SK-N-SH (cell line): Measurements from ENCODE around the gene ARMC8. TPM values are rescaled to one million over a fixed set of nuclear protein-coding genes. Genes with fewer than 3 reads are reported as not detected.

ENCODE experiments used
- CTCF ChIA-PET: fragments of 300-600, 350-600 bp; formaldehyde crosslinking; extraction: SDS; loops from one replicate; lab custom pipeline; 2021; lab: Yijun Ruan, JAX
- POLR2A ChIA-PET: fragments of 350-600 bp; sonication (Branson Sonifier 250); formaldehyde crosslinking; extraction: SDS; loops from one replicate; lab custom pipeline; 2020; ENCODE audit warnings: antibody characterized with exemption, inconsistent platforms; lab: Yijun Ruan, JAX
- DNase-seq: peaks from one replicate; pipeline ENCODE4 v3.0.0; 2012
- H2AFZ ChIP-seq: fragments of 200-600 bp; sonication (generic); 2 replicates; pipeline ENCODE4 v1.8.1; 2016; ENCODE audit warnings: antibody characterized with exemption, mild to moderate bottlenecking, low read depth
- H3F3A ChIP-seq: fragments of 200-600 bp; sonication (generic); replicated peaks from 2 replicates; pipeline ENCODE3; 2016; ENCODE audit warnings: antibody characterized with exemption, mild to moderate bottlenecking; ENCODE audit not compliant: insufficient read depth
- H3K27ac ChIP-seq, 2 experiments: fragments of 200-500 bp in 1 of 2; fragments of 200-600 bp in 1 of 2; sonication (Bioruptor generic) in 1 of 2; sonication (generic), shearing (Covaris generic) in 1 of 2; 2 replicates each; pipeline versions ENCODE4 v1.5.1 to v1.6.1; 2014 to 2016; ENCODE audit warnings: low read depth in 2 of 2, inconsistent platforms in 1 of 2, low read length in 1 of 2, mild to moderate bottlenecking in 1 of 2, mixed read lengths in 1 of 2
- H3K27me3 ChIP-seq: fragments of 200-600 bp; sonication (generic), shearing (Covaris generic); 2 replicates; pipeline ENCODE4 v1.6.1; 2016; ENCODE audit warnings: mixed run types; ENCODE audit not compliant: insufficient read depth
- H3K36me3 ChIP-seq, 2 experiments: fragments of 200-500 bp in 1 of 2; fragments of 200-600 bp in 1 of 2; sonication (Bioruptor generic) in 1 of 2; sonication (generic) in 1 of 2; replicated peaks in 1 of 2; 2 replicates each; pipeline versions ENCODE3 to v1.5.1; 2014 to 2016; ENCODE audit warnings: low read length in 1 of 2, mild to moderate bottlenecking in 1 of 2; ENCODE audit not compliant: insufficient read depth in 2 of 2, control insufficient read depth in 1 of 2
- H3K4me1 ChIP-seq, 2 experiments: fragments of 200-500 bp in 1 of 2; fragments of 200-600 bp in 1 of 2; sonication (Bioruptor generic) in 1 of 2; sonication (generic), shearing (Covaris generic) in 1 of 2; 2 replicates each; pipeline versions ENCODE4 v1.5.1 to v1.6.1; 2014 to 2016; ENCODE audit warnings: low read depth in 1 of 2, low read length in 1 of 2, mixed run types in 1 of 2; ENCODE audit not compliant: insufficient read depth in 2 of 2, control insufficient read depth in 1 of 2
- H3K4me2 ChIP-seq: fragments of 200-600 bp; sonication (generic), shearing (Covaris generic); 2 replicates; pipeline ENCODE4 v1.6.1; 2017; ENCODE audit warnings: mixed run types
- H3K4me3 ChIP-seq, 2 experiments: fragments of 200-500 bp in 1 of 2; fragments of 200-600 bp in 1 of 2; sonication (Bioruptor generic) in 1 of 2; sonication (generic), shearing (Covaris generic) in 1 of 2; 2 replicates each; pipeline versions ENCODE4 v1.5.1 to v1.8.1; 2014 to 2016; ENCODE audit warnings: low read depth in 2 of 2, inconsistent platforms in 1 of 2, low read length in 1 of 2, mild to moderate bottlenecking in 1 of 2, mixed read lengths in 1 of 2, moderate library complexity in 1 of 2
- H3K79me2 ChIP-seq: fragments of 200-600 bp; sonication (generic); 2 replicates; pipeline ENCODE4 v1.8.1; 2017; ENCODE audit warnings: mild to moderate bottlenecking; ENCODE audit not compliant: insufficient read depth
- H3K9ac ChIP-seq: fragments of 200-600 bp; sonication (generic); 2 replicates; pipeline ENCODE4 v1.6.1; 2017; ENCODE audit warnings: mixed run types
- H3K9me2 ChIP-seq: fragments of 200-600 bp; sonication (generic); 2 replicates; pipeline ENCODE4 v1.6.1; 2017; ENCODE audit warnings: mixed run types
- H3K9me3 ChIP-seq: fragments of 200-600 bp; sonication (generic); 2 replicates; pipeline ENCODE4 v1.6.1; 2017; ENCODE audit warnings: mixed run types, mild to moderate bottlenecking, moderate library complexity
- H4K20me1 ChIP-seq: fragments of 200-600 bp; sonication (generic); 2 replicates; pipeline ENCODE4 v1.6.1; 2017; ENCODE audit warnings: mild to moderate bottlenecking, mixed run types; ENCODE audit not compliant: insufficient read depth
- CHD2 ChIP-seq: fragments of 150-350 bp; IDR thresholded peaks from 2 replicates; pipeline ENCODE4 v1.6.1; 2018; ENCODE audit warnings: low read length; ENCODE audit not compliant: partially characterized antibody
- CTCF ChIP-seq: fragments of 200-600 bp; sonication (generic); IDR thresholded peaks from 2 replicates; pipeline ENCODE4 v1.6.1; 2017; ENCODE audit warnings: antibody characterized with exemption, mild to moderate bottlenecking, moderate library complexity
- ELF1 ChIP-seq: IDR thresholded peaks from 2 replicates; pipeline ENCODE4 v1.4.0; 2012
- EP300 ChIP-seq, 2 experiments: IDR thresholded peaks; 2 replicates each; pipeline versions ENCODE4 v1.4.0 to v1.6.1; 2012; ENCODE audit warnings: borderline replicate concordance in 1 of 2, low read depth in 1 of 2, low read length in 1 of 2
- EZH2phosphoT487 ChIP-seq: fragments of 200-600 bp; sonication (generic); IDR thresholded peaks from 2 replicates; pipeline ENCODE4 v1.6.1; 2017; ENCODE audit warnings: low read depth, mixed run types, mild to moderate bottlenecking, antibody characterized with exemption, moderate library complexity, borderline replicate concordance
- FOSL2 ChIP-seq: IDR thresholded peaks from 2 replicates; pipeline ENCODE4 v1.4.0; 2012; ENCODE audit warnings: low read depth, mild to moderate bottlenecking, moderate library complexity, borderline replicate concordance
- FOXJ3 ChIP-seq: sonication (generic); formaldehyde crosslinking; IDR thresholded peaks from 2 replicates; pipeline ENCODE4 v1.5.1; 2020; ENCODE audit warnings: mild to moderate bottlenecking, missing genetic modification reagents
- GATA2 ChIP-seq: sonication (generic); formaldehyde crosslinking; IDR thresholded peaks from 2 replicates; pipeline ENCODE4 v1.5.0; 2020; ENCODE audit warnings: mild to moderate bottlenecking, missing genetic modification reagents
- JUND ChIP-seq: IDR thresholded peaks from 2 replicates; pipeline ENCODE4 v1.4.0; 2012
- MAX ChIP-seq: IDR thresholded peaks from 2 replicates; pipeline ENCODE4 v1.4.0; 2012; ENCODE audit warnings: low read depth
- MEF2A ChIP-seq: IDR thresholded peaks from 2 replicates; pipeline ENCODE4 v1.4.0; 2012; ENCODE audit warnings: low read depth, borderline replicate concordance
- MXI1 ChIP-seq: IDR thresholded peaks from 2 replicates; pipeline ENCODE4 v1.6.1; 2012; ENCODE audit warnings: mild to moderate bottlenecking, low read depth, low read length, improper control_type of control experiment
- NFIC ChIP-seq: IDR thresholded peaks from 2 replicates; pipeline ENCODE4 v1.4.0; 2012; ENCODE audit warnings: borderline replicate concordance
- POLR2AphosphoS5 ChIP-seq: IDR thresholded peaks from 2 replicates; pipeline ENCODE4 v1.6.1; 2012; ENCODE audit warnings: low read depth, low read length
- RFX5 ChIP-seq: IDR thresholded peaks from 2 replicates; pipeline ENCODE4 v1.6.1; 2012; ENCODE audit warnings: mild to moderate bottlenecking, improper control_type of control experiment, low read length
- RXRA ChIP-seq: IDR thresholded peaks from 2 replicates; pipeline ENCODE4 v1.4.0; 2012; ENCODE audit warnings: low read depth, mild to moderate bottlenecking, borderline replicate concordance
- SMC3 ChIP-seq: IDR thresholded peaks from 2 replicates; pipeline ENCODE4 v1.6.1; 2012; ENCODE audit warnings: low read depth, low read length, improper control_type of control experiment
- TAF1 ChIP-seq: IDR thresholded peaks from 2 replicates; pipeline ENCODE4 v1.6.1; 2012; ENCODE audit warnings: low read depth, mild to moderate bottlenecking, low read length, moderate library complexity, borderline replicate concordance
- TCF12 ChIP-seq: IDR thresholded peaks from 2 replicates; pipeline ENCODE4 v1.4.0; 2012
- TEAD4 ChIP-seq: IDR thresholded peaks from 2 replicates; pipeline ENCODE4 v1.4.0; 2012; ENCODE audit warnings: mild to moderate bottlenecking, borderline replicate concordance; ENCODE audit not compliant: insufficient read depth
- USF2 ChIP-seq: fragments of 150-350 bp; IDR thresholded peaks from 2 replicates; pipeline ENCODE4 v1.6.1; 2017; ENCODE audit warnings: antibody characterized with exemption, low read length, low read depth, borderline replicate concordance
- YY1 ChIP-seq: IDR thresholded peaks from 2 replicates; pipeline ENCODE4 v1.4.0; 2012; ENCODE audit warnings: low read depth, mild to moderate bottlenecking
- WGBS: methylation state at CpG from one replicate; pipeline ENCODE4 v1.1.6; 2017; ENCODE audit warnings: low lambda C conversion rate; 5-methylcytosine and 5-hydroxymethylcytosine counted together
- polyA plus RNA-seq, 3 experiments: library from polyadenylated mRNA; depleted of rRNA; stranded (reverse); fragments of >200 nt; gene quantifications; 2 replicates each; pipeline ENCODE4 v1.2.3, GENCODE V29; 2012
- TF ChIP-seq, protein P1 (sequence below): IDR thresholded peaks from 2 replicates; pipeline ENCODE4 v1.4.0; 2012; ENCODE audit warnings: low read depth, borderline replicate concordance
- TF ChIP-seq, protein P2 (sequence below): IDR thresholded peaks from 2 replicates; pipeline ENCODE4; 2012

The ARMC8 gene
- polyA plus RNA-seq, 1 of the 3 experiments (the other 2 are of a cell fraction): 35.5 TPM

DNA sequence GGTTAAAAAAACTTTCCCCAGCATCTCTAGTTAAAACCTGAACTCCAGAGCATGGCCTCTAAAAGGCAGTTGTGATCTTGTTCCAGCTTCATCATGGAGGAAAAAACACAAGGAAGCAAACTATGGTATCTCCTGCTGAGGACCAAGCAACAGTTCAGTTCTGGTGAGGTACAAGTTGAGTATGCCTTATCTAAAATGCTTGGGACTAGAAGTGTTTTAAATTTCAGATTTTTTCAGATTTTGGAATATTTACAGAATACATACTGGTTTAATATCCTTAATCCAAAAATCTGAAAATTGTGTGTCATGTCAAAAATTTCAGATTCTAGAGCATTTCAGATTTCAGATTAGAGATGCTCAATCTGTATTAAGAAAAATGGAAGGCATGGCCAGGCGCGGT lies 22.0 kb upstream of the ARMC8 start:
- whole genome bisulfite sequencing: 91% methylated on average over 2 of the region's 2 CpGs
- POLR2A ChIA-PET: no interaction called here
- Histone ChIP-seq H3K36me3 (peaks cover 62 to 68% of the 10 kb centered on the region in 2 experiments), H2AFZ (no peak overlapping the region), H3K79me2 (no peaks in the 10 kb centered on the region), H3K4me1 (no peaks in the 10 kb centered on the region), H3K9ac (no peak overlapping the region), H4K20me1 (no peaks in the 10 kb centered on the region), H3K4me3 (no peak overlapping the region), H3F3A (no peaks in the 10 kb centered on the region), H3K4me2 (no peak overlapping the region), H3K9me3 (no peaks in the 10 kb centered on the region), H3K27ac (no peak overlapping the region), H3K9me2 (no peaks in the 10 kb centered on the region), H3K27me3 (no peaks in the 10 kb centered on the region)
- TF ChIP-seq MEF2A (no peak), NFIC (no peak), EP300 (IDR thresholded peaks at IDR 0.05; ENCODE audit: borderline replicate concordance in 1 of 2, low read depth in 1 of 2, low read length in 1 of 2) (no peak), TEAD4 (no peak), RXRA (no peak), RFX5 (no peak), ELF1 (no peak), JUND (no peak)
- DNase-seq: no peak
- CTCF ChIA-PET: no interaction called here

DNA sequence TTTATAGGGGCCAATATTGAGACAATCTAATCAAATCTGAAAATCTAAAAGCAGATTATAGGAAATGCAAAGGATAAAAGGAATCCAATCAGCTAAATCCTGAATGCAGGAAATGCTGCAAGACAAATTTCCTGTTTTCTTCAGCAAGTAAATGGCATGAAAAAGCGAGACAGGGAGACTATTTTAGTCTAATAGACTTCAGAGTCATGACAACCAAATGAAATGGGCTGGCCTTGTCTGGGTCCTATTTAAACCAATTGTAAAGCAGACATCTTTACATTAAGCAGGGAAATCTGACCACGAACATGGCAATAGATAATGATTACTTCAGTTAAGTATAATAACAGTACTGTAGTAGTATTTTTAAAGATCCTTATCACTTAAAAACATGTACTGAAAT lies 14.5 kb upstream of the ARMC8 start:
- Histone ChIP-seq H2AFZ (no peak overlapping the region), H3K9me3 (no peaks in the 10 kb centered on the region), H3K79me2 (peaks cover 40% of the 10 kb centered on the region), H3K9me2 (no peaks in the 10 kb centered on the region), H3K4me3 (0 out of 4 replicates have a peak overlapping the region, but pooled peaks of 1 of the 2 experiments have one; percentile 14), H4K20me1 (no peaks in the 10 kb centered on the region), H3K9ac (no peak overlapping the region), H3K27me3 (no peaks in the 10 kb centered on the region), H3F3A (peaks cover 23% of the 10 kb centered on the region), H3K27ac (no peak overlapping the region), H3K4me1 (peaks cover 0 to 8% of the 10 kb centered on the region in 2 experiments; a peak in 2 of 4 replicates), H3K4me2 (peak overlapping the region; percentile 80), H3K36me3 (peaks cover 21 to 52% of the 10 kb centered on the region in 2 experiments)
- WGBS: 74% methylated on average over 2 of the region's 2 CpGs
- no peak for TF ChIP-seq ELF1
- TF ChIP-seq SMC3: no peak
- TF ChIP-seq, protein P1, sequence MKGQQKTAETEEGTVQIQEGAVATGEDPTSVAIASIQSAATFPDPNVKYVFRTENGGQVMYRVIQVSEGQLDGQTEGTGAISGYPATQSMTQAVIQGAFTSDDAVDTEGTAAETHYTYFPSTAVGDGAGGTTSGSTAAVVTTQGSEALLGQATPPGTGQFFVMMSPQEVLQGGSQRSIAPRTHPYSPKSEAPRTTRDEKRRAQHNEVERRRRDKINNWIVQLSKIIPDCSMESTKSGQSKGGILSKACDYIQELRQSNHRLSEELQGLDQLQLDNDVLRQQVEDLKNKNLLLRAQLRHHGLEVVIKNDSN: no peak
- TF ChIP-seq CTCF: no peak
- no peak for TF ChIP-seq EP300 (IDR thresholded peaks at IDR 0.05; ENCODE audit: borderline replicate concordance in 1 of 2, low read depth in 1 of 2, low read length in 1 of 2)
- TF ChIP-seq TCF12: no peak
- no peak for TF ChIP-seq CHD2
- no peak for TF ChIP-seq RFX5
- no peak for TF ChIP-seq FOXJ3 (CRISPR knock-in tag)
- TF ChIP-seq MAX: no peak
- TF ChIP-seq FOSL2: no peak
- TF ChIP-seq MXI1: no peak
- TF ChIP-seq POLR2AphosphoS5: no peak
- no peak for TF ChIP-seq EZH2phosphoT487
- TF ChIP-seq, protein P2, sequence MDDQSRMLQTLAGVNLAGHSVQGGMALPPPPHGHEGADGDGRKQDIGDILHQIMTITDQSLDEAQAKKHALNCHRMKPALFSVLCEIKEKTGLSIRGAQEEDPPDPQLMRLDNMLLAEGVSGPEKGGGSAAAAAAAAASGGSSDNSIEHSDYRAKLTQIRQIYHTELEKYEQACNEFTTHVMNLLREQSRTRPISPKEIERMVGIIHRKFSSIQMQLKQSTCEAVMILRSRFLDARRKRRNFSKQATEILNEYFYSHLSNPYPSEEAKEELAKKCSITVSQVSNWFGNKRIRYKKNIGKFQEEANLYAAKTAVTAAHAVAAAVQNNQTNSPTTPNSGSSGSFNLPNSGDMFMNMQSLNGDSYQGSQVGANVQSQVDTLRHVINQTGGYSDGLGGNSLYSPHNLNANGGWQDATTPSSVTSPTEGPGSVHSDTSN: no peak
- TF ChIP-seq GATA2 (CRISPR knock-in tag): no peak
- TF ChIP-seq YY1: no peak
- no peak for TF ChIP-seq USF2
- TF ChIP-seq TAF1: no peak
- no peak for DNase-seq
- POLR2A ChIA-PET: no interaction called here
- CTCF ChIA-PET: interaction anchor here (0.8 to 1.6 kb wide), 3 partner anchors 47 to 156 kb away, joined by 3 to 6 read pairs (median 3); no protein-coding TSS in a partner anchor
